Left lung (tissue), 10 donors: ENCODE results near the gene C8G. TPM values are rescaled to one million over a fixed set of nuclear protein-coding genes. Genes with fewer than 3 reads are reported as not detected.
A peak's percentile ranks its signal among the peaks of the same experiment; 100 is the strongest.

Experiments used
- ATAC-seq: fragments of 200-7000 bp; cut with Tn5 transposase; one replicate; pipeline ENCODE4 v1.9.1; 2020; ENCODE audit warnings: moderate library complexity
- DNase-seq, 4 donors: peaks; one replicate each; pipeline ENCODE4 v3.0.0-alpha.2; 2013 to 2020
- H3K27ac ChIP-seq, 2 donors: fragments of 200-600 bp; sonication (generic) in 1 of 2; one replicate each; pipeline versions ENCODE4 v1.5.0 to v1.8.0; 2020 to 2021
- H3K27me3 ChIP-seq, 2 donors: fragments of 200-600 bp; sonication (generic) in 1 of 2; one replicate each; pipeline versions ENCODE4 v1.5.0 to v1.8.0; 2020 to 2021
- H3K36me3 ChIP-seq, 2 donors: fragments of 200-600 bp; sonication (generic) in 1 of 2; one replicate each; pipeline versions ENCODE4 v1.5.0 to v1.8.0; 2020 to 2021
- H3K4me1 ChIP-seq, 2 donors: fragments of 200-600 bp; one replicate each; pipeline ENCODE4 v1.8.0; 2021
- H3K4me3 ChIP-seq, 2 donors: fragments of 200-600 bp; sonication (generic) in 1 of 2; one replicate each; pipeline versions ENCODE4 v1.5.0 to v1.8.0; 2020 to 2021; ENCODE audit warnings: mild to moderate bottlenecking in 1 of 2
- H3K9me3 ChIP-seq, 2 donors: fragments of 200-600 bp; sonication (generic) in 1 of 2; one replicate each; pipeline versions ENCODE4 v1.5.0 to v1.8.0; 2020 to 2021
- intact Hi-C, 2 donors: fragments of 100-400 bp; cut with DNase I; formaldehyde crosslinking; loops; one replicate each; pipeline versions ENCODE4 v1.11.2 to v1.14.2; 2022
- polyA plus RNA-seq, 6 donors: library from polyadenylated mRNA; unstranded; fragments of 120-200 nt; gene quantifications; one replicate each; pipeline ENCODE4 v1.2.1, GENCODE V29; 2013; ENCODE audit not compliant: insufficient read length in 6 of 6
- total RNA-seq, 2 donors: library from RNA; stranded (reverse); fragmentation: NEBNext Ultra II Directional; extraction: Animal tissue kit (Norgen Biotek cat#: 25700); gene quantifications; one replicate each; pipeline ENCODE4 v1.2.1, GENCODE V29; 2021
- TF ChIP-seq, protein P1 (sequence below), 2 donors: fragments of 200-600 bp; sonication (generic) in 1 of 2; IDR thresholded peaks; one replicate each; pipeline versions ENCODE4 v1.5.0 to v1.8.0; 2021; ENCODE audit warnings: antibody characterized with exemption in 2 of 2
- donor health status: DM: no; HTN: yes; CAD: no.
- donor health status: DM: no; HTN: no; CAD: no.

The C8G gene
- total and polyA plus RNA-seq, 8 donors: 0.47 to 1.2 (median 0.85) TPM

DNA sequence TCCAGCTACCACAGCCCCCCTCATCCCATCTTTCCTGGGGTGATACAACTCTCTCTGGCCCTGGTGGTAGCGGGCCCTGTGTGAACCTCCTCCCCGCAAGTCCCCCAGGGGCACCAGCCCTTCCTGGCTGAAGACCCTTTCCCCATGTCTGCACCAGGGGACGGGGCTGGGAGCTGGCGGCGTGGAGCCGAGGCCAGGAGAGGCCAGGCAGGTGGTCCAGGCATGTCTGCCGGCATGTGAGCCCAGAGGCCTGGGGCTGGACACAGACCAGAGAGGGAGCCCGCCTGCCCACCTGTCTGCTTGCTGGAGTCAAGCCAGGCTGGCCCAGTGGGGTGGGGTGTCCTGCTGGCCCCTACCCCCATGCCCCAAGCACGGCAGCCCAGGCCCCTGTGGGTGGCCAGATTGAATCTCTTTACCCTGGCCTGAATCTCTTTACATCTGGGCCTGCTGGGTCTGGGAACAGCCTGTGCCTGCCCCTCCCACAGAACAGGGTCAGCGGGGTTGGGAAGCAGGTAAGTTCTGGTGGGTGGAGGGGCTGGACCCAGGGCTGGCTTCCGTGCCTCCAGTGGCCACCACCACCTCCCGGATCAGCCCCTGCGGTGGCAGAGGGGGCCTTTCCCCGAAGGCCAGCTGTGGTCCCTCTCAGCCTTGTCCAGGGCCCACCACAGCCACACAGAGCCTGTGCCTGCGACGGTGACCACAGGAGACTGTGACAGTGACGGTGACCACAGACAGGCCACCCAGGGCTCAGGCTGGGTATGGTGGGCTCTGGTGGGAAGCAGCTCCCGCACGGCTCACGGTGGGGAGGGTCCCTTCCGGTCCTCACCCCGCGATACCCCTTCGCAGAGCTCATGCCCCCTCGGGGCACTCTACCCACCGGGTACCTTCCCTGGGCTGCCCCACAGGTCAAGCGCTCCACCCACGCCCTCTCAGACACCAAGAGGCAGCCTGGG is 14.1 kb downstream of the C8G start:
- Histone ChIP-seq H3K27ac (no peak overlapping the region), H3K4me1 (peaks cover 0 to 10% of the 10 kb centered on the region in 2 donors), H3K27me3 (no peaks in the 10 kb centered on the region), H3K9me3 (no peaks in the 10 kb centered on the region), H3K36me3 (no peaks in the 10 kb centered on the region), H3K4me3 (no peak overlapping the region)
- no peak for ATAC-seq
- TF ChIP-seq, protein P1, sequence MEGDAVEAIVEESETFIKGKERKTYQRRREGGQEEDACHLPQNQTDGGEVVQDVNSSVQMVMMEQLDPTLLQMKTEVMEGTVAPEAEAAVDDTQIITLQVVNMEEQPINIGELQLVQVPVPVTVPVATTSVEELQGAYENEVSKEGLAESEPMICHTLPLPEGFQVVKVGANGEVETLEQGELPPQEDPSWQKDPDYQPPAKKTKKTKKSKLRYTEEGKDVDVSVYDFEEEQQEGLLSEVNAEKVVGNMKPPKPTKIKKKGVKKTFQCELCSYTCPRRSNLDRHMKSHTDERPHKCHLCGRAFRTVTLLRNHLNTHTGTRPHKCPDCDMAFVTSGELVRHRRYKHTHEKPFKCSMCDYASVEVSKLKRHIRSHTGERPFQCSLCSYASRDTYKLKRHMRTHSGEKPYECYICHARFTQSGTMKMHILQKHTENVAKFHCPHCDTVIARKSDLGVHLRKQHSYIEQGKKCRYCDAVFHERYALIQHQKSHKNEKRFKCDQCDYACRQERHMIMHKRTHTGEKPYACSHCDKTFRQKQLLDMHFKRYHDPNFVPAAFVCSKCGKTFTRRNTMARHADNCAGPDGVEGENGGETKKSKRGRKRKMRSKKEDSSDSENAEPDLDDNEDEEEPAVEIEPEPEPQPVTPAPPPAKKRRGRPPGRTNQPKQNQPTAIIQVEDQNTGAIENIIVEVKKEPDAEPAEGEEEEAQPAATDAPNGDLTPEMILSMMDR (IDR thresholded peaks at IDR 0.05): no peak
- DNase-seq: no peak
- intact Hi-C loops: no loop called here

DNA sequence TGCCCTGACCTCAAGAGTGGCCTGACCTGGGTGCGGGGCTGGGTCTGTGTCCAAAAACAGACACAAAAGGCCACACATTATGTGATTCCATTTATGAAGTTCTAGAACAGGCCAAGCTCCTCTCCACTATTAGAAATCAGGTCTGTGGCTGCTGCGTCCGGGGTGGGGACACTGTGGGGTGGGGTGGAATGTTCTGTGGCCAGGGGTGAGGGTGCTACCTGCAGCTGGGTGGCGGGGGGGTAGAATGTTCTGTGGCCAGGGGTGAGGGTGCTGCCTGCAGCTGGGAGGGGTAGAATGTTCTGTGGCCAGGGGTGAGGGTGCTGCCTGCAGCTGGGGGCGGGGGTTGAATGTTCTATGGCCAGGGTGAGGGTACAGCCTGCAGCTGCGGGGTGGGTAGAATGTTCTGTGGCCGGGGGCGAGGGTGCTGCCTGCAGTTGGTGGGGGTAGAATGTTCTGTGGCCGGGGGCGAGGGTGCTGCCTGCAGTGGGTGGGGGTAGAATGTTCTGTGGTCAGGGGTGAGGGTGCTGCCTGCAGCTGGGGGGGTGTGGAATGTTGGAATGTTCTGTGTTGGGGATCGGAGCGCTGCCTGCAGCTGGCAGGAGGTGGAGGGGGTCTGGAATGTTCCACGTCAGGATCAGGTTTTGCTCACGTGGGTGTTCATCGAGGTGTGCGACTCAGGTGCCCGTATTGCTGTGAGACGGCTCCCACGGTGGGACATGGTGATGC is 15.3 kb downstream of the C8G start:
- H3K9me3 ChIP-seq: no peaks in the 10 kb centered on the region
- peaks cover 0 to 13% of the 10 kb centered on the region in 2 donors for H3K4me1 ChIP-seq
- no peak for ATAC-seq
- TF ChIP-seq, protein P1 (IDR thresholded peaks at IDR 0.05): no peak
- no peak overlapping the region for H3K4me3 ChIP-seq
- no peaks in the 10 kb centered on the region for H3K27me3 ChIP-seq
- H3K36me3 ChIP-seq: no peaks in the 10 kb centered on the region
- no peak for DNase-seq
- no peak overlapping the region for H3K27ac ChIP-seq
- intact Hi-C loops: no loop called here

DNA sequence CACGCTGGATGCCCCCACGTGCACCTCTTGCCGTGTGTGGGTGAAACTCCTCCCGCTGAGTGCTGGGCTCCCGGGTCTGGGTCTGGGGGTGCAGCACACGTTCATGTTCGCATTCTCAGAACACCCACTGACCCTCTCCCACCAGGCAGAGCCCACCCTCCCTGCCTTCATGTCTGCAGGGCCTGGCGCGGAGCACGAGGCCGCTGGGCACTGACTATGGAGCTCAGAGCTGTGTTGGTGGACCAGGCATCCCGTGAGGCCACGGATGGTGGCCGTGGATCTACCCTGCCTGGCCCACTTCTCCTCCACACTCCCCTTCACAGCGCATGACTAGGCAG is 15.9 kb downstream of the C8G start:
- ATAC-seq (no peak), DNase-seq (no peak)
- Histone ChIP-seq H3K27ac (no peak overlapping the region), H3K27me3 (peaks cover 0 to 3% of the 10 kb centered on the region in 2 donors), H3K36me3 (no peaks in the 10 kb centered on the region), H3K4me3 (no peak overlapping the region), H3K4me1 (peaks cover 0 to 15% of the 10 kb centered on the region in 2 donors), H3K9me3 (no peaks in the 10 kb centered on the region)
- TF ChIP-seq, protein P1 (IDR thresholded peaks at IDR 0.05): no peak
- intact Hi-C loops: no loop called here

DNA sequence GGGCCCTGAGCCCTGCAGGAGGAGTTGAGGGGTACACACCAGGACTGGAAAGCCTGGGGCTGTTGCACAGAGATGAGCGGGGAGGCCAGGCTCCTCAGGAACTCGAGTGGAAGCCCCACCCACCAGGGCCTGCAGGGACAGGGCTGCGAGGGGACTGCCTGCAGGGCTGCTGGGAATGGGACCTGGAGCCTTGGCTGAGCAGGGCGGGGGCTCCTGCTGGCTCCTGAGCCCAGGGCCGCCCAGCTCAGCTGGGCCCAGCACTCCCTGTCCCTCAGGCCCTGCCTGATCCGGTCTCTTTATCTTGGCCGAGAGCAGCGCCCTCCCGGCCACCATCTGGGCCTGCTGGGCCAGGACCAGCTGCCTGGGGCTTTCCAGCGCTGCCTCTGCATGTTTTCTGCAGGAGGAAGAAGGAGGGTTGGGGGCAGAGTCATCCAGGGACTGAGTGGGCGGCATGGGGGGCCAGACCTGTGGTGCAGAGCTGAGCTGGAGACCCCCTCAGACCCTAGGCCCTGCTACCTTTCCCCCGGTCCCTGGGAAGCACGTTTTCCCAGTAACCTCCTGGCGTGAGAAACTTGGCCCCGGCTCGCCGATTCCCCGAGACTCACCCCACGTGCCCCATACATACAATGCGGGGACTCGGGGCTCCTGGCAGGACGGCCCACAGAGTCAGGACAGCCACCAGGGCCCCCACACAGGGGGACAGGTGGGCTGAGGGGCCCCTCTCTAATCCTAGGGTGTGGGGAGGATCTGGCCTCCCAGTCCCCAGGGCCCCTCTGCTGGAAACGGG is 16.4 kb downstream of the C8G start:
- Histone ChIP-seq H3K4me1 (peaks cover 0 to 20% of the 10 kb centered on the region in 2 donors), H3K4me3 (no peak overlapping the region), H3K27me3 (peaks cover 0 to 8% of the 10 kb centered on the region in 2 donors), H3K27ac (no peak overlapping the region), H3K9me3 (no peaks in the 10 kb centered on the region), H3K36me3 (no peaks in the 10 kb centered on the region)
- ATAC-seq (peak; percentile 47), DNase-seq (no peak)
- TF ChIP-seq, protein P1 (IDR thresholded peaks at IDR 0.05): no peak
- intact Hi-C loops: no loop called here
